ENCODE results near the gene PTPRN2.

Gene PTPRN2

GRCh38 chr7:158486919-158487318, 100.7 kb downstream of the PTPRN2 start:
- no peak for DNase-seq

DNA sequence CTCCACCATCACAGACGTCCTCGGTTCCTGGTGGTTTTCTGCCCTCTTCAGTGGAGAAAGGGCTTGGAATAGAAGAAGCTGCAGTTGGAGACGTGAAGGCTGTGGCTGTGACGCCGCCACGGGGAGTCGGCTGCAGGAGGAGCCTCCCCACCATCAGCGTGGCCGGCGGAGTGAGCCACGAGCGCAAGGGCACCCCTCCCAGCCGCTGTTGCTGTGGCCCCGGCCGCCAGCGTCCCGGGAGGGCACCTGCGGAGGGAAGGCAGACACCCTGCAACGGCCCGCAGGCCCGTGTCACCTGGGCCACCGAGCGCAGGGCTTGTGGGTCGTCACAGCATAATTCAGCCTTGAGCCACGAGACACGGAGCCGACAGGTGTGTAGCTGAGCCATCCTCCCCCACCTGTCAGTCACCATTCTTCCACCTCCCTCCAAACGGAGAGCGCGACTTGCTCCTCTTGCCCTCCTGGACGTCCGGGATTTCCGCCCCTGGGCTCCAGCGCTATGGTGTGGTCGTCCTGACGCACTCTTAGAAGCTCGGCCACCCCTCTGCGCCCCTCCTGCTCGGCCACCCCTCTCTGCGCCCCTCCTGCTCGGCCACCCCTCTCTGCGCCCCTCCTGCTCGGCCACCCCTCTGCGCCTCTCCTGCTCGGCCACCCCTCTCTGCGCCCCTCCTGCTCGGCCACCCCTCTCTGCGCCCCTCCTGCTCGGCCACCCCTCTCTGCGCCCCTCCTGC, 102.7 kb downstream of the PTPRN2 start:
- DNase-seq: no peak

- DNase-seq: no peak
These were observed 105.1 kb downstream of the PTPRN2 start for GRCh38 chr7:158482480-158482879.

GRCh38 chr7:158479664-158480025, 108.0 kb downstream of the PTPRN2 start:
- DNase-seq: no peak

DNA sequence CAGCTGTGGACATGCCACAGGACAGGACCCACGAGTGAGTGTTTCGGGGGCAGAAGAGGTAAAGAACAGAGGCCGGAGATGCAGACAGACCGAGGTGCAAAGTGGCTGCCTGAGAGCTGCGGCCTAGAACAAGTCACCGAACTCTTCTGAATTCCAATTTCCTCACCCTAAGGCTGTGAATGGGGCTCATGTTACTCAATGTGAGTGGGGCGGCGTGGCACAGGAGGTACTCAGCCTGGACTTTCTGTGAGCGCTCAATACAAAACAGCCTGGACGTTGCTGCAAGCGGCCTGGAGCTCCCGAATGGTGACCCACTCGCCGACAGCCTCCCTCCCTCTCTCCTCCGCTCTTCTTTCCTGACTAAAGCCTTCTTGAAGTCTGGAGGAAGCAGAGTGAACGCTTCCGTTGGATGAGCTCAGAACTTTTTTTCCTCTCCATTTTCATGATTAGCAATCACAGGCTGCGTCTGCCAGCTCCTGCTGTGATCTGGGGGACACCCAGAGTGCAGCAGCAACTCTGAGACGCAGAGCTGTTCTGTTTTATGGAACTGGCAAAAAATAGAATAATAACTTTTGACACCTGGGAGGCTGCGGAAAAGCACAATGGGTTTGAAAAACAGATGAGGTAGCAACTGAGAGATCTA, 108.5 kb downstream of the PTPRN2 start:
- no peak for DNase-seq

DNA sequence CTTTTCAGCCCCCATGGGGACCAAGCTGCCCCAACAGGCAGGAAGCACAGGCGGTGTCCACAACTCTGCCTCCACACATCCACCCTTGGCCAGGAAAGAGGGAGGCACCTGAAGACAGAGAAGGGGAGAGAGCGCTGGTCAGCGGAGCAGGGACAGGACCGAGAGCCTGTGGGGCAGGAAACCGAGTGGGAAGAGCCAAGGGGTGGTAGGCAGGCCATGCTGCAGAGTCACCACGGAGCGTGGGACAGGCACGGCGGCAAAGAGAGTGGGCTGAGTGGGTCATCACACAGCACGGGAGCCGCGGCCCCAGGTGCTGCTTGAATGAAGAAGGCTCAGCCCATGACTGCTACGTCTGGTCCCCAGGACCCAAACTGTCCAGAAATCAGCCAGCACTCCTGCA, 109.8 kb downstream of the PTPRN2 start:
- no peak for DNase-seq

- DNase-seq: no peak
These were observed 111.2 kb downstream of the PTPRN2 start for GRCh38 chr7:158476331-158476932.

DNA sequence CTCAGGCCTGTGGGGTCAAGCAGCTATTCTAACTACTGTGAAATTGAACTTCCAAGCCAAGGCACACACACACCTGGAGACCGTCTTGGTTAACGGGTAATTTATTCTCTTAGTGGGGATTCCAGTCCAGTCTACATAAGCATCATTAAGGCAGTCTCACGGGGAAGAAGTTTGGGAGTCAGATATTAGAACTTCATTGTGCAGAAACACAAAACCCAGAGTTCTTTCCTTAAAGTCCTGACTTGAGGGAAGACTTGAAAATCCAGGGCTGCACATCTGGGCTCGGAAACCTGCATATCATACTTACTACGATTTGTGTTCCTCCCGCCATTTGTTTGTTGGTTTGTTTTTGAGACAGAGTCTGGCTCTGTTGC, 112.0 kb downstream of the PTPRN2 start:
- no peak for DNase-seq

DNA sequence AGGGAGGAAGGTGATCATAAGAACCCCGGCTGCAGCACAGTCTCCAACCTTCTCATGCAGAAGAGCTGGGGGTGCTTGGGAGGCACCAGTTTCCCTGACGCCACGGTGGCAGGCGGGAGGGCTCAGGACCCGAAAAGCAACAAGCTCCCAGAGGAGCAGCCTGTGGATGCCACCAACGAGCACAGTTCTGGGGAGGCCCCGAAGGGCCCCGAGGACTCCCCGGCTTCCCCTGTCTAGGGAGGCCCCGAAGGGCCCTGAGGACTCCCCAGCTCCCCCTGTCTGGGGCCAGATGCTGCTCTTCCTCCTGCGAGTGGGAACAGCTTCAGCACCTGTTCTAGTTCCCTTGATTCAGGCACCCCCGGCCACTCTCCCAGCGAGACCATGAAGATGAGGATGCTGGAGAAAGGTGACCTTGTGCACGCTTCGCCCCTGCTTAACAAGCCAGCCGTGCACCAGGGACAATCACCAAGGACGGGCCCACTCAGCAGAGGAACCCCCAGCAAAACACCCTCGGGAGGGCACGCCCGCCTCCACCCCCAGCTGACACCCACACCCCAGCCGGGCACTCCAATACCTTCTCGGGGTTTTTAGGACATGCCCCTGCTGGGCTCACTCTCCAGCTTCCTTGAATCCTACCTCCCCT, 112.5 kb downstream of the PTPRN2 start:
- no peak for DNase-seq

DNA sequence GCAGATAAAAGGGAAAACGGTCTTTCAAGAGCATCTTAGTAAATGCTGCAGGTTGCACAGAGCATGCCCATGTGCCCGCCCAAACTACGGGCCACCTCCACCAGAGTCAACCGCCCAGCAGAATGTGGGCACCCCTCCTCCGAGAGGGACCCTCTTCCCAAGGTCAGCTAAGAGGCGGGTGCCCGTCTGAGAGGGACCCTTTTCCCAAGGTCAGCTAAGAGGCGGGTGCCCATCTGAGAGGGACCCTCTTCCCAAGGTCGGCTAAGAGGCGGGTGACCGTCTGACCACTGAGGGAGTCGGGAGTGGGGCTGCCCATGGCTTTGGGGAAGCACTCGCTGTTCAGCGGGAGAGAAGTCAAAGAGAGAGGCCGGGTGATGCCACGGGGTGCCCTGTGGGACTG, 113.1 kb downstream of the PTPRN2 start:
- DNase-seq: no peak

- DNase-seq: no peak
These were observed 113.7 kb downstream of the PTPRN2 start for GRCh38 chr7:158473946-158474345.

DNA sequence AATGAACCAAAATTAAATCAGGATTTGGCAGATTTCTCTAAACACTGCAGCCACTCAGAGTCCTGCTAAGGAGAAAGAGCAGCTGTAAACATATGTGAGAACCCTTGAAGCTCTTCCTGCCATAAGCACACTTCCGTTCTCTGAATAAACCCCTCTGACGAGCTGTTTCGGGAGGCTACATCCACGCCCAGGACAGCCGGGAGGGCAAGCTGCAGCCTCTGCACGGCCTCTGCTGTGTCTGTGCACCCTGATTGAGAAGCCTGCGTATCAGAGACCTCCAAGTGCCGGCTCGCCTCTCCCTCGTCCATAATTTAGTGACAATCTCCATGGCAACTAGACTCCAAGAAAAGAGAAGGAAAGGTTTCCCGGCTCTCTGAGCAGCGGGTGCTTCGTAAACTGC, 114.4 kb downstream of the PTPRN2 start:
- DNase-seq: no peak

DNA sequence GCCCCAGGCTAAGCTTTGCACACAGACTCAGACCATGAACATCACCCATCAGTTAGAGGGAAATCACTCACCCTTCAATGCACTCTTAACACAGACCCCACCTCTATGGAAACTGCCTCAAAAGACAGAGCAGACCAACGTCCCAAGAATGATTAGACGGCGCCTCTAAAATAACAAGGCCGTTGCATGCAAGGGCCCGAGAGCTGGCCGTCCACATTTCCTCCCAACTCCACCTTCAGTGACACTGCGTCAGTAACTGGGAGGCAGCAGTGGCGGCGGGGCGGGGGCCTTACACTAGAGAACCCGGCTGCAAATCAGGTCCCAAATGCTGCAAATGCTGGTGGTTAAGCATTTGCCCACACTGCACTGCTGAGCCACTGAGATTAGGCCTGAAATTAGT, 115.0 kb downstream of the PTPRN2 start:
- DNase-seq: no peak

DNA sequence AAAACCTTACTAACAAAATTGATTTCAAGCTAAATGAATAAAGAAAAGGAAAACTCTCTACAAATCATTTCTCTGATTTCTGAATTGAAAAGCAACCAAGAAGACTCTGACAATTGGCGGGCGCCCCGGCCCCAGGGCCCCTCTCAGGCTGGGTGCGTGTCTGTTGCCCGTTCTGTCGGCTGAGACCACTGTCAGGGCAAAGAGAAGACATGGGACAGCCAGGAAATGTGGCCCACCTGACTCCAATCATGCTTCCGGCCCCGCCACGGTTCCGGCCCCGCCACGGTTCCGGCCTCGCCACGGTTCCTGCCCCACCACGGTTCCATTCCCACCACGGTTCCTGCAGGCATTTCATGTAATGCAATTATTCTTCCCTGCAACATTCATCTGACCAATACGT, 115.9 kb downstream of the PTPRN2 start:
- DNase-seq: no peak

DNA sequence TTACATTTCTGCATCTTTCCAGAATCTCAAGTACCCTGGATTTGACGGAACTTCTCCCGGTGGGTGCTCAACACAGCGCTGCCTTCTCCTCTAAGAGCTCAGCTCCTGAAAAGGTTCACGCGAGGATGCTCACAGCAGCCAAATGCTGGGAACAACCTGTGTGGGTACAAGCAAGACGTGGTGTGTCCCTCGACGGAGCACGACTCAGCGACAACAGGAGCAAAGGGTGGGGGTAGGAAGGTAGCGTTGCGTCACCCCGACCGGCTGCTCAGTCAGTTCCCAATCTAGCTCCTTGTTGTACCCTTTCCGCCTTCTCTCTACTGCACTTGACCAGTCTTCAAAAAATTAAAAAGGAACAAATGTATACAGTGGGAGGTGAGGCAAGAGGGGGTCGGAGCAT, 117.3 kb downstream of the PTPRN2 start:
- DNase-seq: no peak

- DNase-seq: no peak
These were observed 118.1 kb downstream of the PTPRN2 start for GRCh38 chr7:158469396-158470051.

GRCh38 chr7:158468700-158469296, 118.8 kb downstream of the PTPRN2 start:
- DNase-seq: no peak

- DNase-seq: no peak
These were observed 119.4 kb downstream of the PTPRN2 start for GRCh38 chr7:158468181-158468580.

DNA sequence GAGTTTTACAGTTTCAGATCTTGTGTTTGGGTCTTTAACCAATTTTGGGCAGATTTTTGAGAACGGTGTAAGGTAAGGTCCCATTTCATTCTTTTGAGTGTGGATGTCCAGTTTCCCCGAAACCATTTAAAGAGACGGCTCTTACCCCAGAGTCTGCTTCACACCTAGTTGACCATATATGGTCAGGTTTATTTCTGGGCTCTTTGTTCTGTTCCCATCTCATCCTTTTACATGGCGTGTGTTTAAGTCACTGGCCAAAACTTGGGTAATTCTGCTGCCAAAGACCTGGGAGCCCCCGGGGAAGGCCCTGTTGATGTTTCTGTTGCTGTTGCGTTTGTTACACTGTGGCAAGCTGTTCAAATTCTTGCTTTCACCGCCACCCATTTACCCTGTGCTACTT, 120.1 kb downstream of the PTPRN2 start:
- no peak for DNase-seq

GRCh38 chr7:158463317-158463716, 124.3 kb downstream of the PTPRN2 start:
- no peak for DNase-seq

DNA sequence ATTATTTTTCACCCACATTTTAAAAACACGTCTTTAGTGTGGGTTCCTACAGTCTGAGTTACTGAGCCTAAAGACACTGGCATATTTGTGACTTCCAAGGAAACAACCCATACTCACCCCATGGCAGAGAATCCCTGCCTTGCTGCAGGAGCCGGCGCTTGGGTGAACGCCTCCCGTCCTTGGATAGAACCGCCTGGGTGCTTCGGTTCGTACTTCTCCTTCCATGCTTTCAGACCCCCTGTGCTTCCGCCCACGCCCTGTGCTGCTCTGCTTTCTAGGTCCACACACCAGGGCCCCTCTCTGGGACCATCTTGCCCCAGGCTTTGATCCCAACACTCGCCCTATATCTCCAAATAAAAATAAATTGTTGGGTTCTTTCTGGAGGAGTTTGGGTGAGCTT, 125.8 kb downstream of the PTPRN2 start:
- DNase-seq: no peak

- DNase-seq: no peak
These were observed 127.0 kb downstream of the PTPRN2 start for GRCh38 chr7:158460665-158461064.

DNA sequence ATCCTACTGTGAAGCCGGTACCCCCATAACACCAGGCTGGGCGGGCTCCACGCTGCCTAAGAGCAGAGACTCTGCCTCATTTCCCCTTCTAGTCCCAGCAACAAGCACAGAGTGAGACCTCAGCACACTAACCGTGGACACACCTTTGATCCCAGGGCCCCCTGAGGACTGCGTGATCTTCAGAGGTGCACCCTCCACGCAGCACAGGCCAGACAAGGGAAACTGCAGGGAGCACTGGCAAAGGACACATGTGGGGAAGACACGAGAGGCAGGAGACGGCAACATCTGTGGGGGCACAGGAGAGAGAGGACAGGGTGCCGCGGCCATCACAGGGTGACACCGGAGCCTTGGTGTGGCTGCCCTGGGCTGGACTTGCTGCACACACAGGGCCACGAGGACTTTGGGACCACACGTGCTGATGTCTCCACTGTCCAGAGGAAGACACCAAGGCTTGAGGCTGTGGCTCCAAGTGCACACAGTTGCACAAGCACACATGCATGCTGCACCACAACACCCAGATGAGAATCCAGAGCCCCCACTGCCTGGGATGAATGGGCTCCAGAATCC, 128.8 kb downstream of the PTPRN2 start:
- DNase-seq: no peak
